Measurements from ENCODE around the gene GSK3A.

The GSK3A gene

DNA sequence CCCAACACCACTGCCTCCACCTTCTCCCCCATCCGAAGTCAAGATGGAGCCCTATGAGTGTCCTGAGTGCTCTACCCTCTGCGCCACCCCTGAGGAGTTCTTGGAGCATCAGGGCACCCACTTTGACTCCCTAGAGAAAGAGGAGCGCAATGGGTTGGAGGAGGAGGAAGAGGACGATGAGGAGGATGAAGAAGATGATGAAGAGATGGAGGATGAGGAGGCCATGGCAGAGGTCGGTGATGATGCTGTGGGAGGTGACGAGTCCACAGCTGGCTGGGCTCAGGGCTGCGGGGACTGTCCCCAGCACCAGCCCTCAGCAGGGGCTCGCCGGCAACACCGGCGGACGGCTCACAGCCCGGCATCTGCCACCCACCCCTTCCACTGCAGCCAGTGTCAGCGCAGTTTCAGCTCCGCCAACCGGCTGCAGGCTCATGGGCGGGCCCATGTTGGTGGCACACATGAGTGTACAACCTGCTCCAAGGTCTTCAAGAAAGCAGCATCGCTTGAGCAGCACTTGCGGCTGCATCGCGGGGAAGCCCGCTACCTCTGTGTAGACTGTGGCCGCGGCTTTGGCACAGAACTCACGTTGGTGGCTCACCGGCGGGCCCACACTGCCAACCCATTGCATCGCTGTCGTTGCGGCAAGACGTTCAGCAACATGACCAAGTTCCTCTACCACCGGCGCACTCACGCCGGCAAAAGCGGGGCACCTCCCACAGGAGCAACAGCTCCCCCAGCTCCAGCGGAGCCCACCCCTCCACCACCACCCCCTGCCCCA, 17.3 kb downstream of the GSK3A start:
- no peak overlapping the region for H3K27ac ChIP-seq (ENCODE audit: low read depth, low read length)
- H3K4me1 ChIP-seq (ENCODE audit: control insufficient read depth in 1 of 2, insufficient read depth in 2 of 2, low read length in 2 of 2) = peaks cover 3 to 9% of the 10 kb centered on the region in 2 donors
- no peaks in the 10 kb centered on the region for H3K9me3 ChIP-seq (ENCODE audit: control insufficient read depth in 1 of 2, low read length in 2 of 2)
- no peak overlapping the region for H3K9ac ChIP-seq (ENCODE audit: low read depth in 1 of 2, low read length in 2 of 2)
- H3K36me3 ChIP-seq (ENCODE audit: control insufficient read depth in 1 of 2, insufficient read depth in 2 of 2, low read length in 2 of 2) = peaks cover 38 to 53% of the 10 kb centered on the region in 2 donors
- no peak overlapping the region for H3K4me3 ChIP-seq (ENCODE audit: low read depth in 1 of 2, low read length in 2 of 2)
- H3K27me3 ChIP-seq (ENCODE audit: control insufficient read depth in 1 of 2, insufficient read depth in 2 of 2, low read length in 2 of 2) = no peaks in the 10 kb centered on the region

DNA sequence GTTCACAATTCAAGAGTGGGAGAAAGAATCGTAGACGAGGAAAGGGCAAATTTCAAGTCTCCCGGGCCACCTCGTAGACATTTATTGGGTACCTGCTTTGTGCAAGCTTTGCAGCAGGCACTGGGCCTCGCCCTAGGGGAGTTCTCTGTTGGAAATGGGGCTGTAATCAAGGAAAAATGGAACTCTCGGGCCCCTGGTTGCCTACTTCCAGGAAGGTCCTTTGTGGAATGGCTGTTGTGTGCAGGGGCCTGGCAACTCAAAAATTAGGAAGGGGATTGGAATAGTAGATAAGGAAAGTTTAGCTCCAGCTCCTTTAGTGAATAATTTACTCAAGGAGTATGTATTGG, 21.7 kb downstream of the GSK3A start:
- Histone ChIP-seq H3K9me3 (ENCODE audit: control insufficient read depth in 1 of 2, low read length in 2 of 2) (no peaks in the 10 kb centered on the region), H3K27ac (ENCODE audit: low read depth, low read length) (no peak overlapping the region), H3K4me1 (ENCODE audit: control insufficient read depth in 1 of 2, insufficient read depth in 2 of 2, low read length in 2 of 2) (peaks cover 27 to 31% of the 10 kb centered on the region in 2 donors), H3K4me3 (ENCODE audit: low read depth in 1 of 2, low read length in 2 of 2) (peak overlapping the region; percentile 69 to 96), H3K27me3 (ENCODE audit: control insufficient read depth in 1 of 2, insufficient read depth in 2 of 2, low read length in 2 of 2) (no peaks in the 10 kb centered on the region), H3K9ac (ENCODE audit: low read depth in 1 of 2, low read length in 2 of 2) (peak overlapping the region; percentile 75 to 92), H3K36me3 (ENCODE audit: control insufficient read depth in 1 of 2, insufficient read depth in 2 of 2, low read length in 2 of 2) (peaks cover 17 to 18% of the 10 kb centered on the region in 2 donors)

DNA sequence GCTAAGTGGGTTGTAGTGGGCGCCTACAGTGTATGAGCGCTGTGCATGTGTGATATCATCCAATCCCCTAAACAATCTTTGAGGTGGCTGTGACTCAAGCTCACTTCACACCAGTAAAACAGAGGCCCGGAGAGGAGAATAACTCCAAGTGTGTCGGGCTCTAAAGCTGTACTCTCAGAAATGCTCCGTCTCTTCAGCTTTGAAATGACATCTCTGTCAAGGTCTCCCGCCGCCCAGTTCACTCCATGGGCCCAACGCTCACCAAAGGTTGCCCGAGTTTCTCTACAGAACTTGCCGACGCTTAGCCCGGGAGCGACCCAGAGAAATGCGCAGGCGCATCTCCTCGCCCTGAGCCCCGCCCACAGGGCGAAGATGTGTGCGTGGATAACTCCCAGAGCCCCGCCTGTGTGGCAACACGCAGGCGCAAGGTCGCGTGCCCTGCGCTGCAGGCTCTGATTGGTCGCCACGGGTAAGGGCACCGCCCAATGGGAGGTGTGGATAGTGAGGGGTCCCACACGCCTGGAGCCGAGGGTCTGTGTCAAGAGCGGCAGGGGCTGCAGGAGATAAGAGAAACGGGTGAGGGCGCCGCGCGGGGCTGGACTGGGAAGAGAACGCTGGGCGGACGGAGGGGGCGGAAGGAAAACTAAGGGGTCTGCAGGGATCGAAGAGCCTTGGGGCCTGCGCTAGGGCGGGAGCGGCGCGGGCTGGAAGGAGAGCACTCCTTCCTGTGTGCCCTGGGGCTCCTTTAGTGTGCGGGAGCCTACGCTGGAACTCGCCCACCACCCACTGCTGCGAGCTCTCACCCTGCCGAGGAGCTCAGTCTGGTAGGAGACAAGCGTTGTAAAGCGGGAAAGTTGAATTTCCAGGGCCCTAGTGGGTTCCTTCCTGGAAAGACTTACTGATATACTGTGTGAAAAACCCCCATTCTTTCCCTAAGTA, 22.3 kb downstream of the GSK3A start, which contains the start of gene ZNF526:
Gene ZNF526, plus strand, starts transcription at position 501 of the 939 bp plus-strand sequence. CDS start 4,092 bp downstream, outside the sequence.
- H3K9ac ChIP-seq (ENCODE audit: low read depth in 1 of 2, low read length in 2 of 2) = peak within 1 kb of the TSS; percentile 75 to 92
- H3K27me3 ChIP-seq (ENCODE audit: control insufficient read depth in 1 of 2, insufficient read depth in 2 of 2, low read length in 2 of 2) = no peaks in the 10 kb centered on the region
- H3K27ac ChIP-seq (ENCODE audit: low read depth, low read length) = peak within 1 kb of the TSS; percentile 46
- peaks cover 34 to 37% of the 10 kb centered on the region in 2 donors for H3K4me1 ChIP-seq (ENCODE audit: control insufficient read depth in 1 of 2, insufficient read depth in 2 of 2, low read length in 2 of 2)
- H3K36me3 ChIP-seq (ENCODE audit: control insufficient read depth in 1 of 2, insufficient read depth in 2 of 2, low read length in 2 of 2) = peaks cover 13 to 14% of the 10 kb centered on the region in 2 donors
- H3K4me3 ChIP-seq (ENCODE audit: low read depth in 1 of 2, low read length in 2 of 2) = peak within 1 kb of the TSS; percentile 69 to 96
- H3K9me3 ChIP-seq (ENCODE audit: control insufficient read depth in 1 of 2, low read length in 2 of 2) = no peaks in the 10 kb centered on the region

DNA sequence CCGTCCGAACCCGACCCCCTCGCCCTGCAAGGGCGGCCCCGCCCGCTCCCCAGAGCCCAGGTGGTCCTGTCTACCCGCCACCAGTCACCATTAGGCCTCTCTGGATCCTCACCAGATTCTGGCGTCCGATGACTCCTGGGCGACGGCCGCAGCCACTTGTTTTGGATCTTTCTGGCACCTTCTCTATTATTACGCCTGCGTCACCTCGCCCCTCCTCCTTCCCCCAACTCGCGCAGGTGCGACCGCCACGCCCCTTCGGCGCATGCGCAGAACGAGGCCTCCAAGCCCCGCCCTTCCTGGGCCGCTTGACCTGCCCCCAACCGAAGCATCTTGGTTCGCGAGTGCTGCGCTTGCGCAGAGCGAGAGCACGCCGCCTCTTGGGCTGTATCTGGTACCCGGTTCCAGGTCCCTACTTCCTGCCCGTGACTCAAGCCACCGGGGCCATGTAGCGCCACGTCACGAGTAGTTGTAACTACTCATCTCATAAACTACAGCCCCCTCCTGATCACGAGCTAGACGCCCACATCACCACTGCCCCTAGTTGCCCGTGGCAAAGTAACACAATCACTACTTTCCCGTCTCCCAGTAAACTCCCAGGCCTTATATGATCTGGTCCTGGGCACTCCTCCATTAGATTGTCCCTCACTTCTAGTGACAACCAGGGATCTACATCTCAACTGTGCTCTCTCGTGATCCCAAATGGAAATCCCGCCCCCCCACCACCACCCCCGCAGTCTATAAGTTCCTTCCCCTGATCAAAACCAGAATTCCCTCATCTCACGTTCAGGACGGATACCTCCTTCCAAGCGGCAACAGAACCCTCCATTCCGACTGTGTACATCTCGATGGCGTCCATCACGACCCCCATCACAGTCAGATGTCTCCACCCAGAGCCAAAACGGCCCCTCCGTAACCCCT, 24.6 kb downstream of the GSK3A start, which contains the start of gene DEDD2:
Gene DEDD2, minus strand, starts transcription at position 158 of the 918 bp plus-strand sequence. CDS start 670 bp downstream, outside the sequence.
- H3K27me3 ChIP-seq (ENCODE audit: control insufficient read depth in 1 of 2, insufficient read depth in 2 of 2, low read length in 2 of 2) = no peaks in the 10 kb centered on the region
- peak within 1 kb of the TSS; percentile 83 to 87 for H3K4me3 ChIP-seq (ENCODE audit: low read depth in 1 of 2, low read length in 2 of 2)
- peaks cover 35 to 40% of the 10 kb centered on the region in 2 donors for H3K4me1 ChIP-seq (ENCODE audit: control insufficient read depth in 1 of 2, insufficient read depth in 2 of 2, low read length in 2 of 2)
- H3K9ac ChIP-seq (ENCODE audit: low read depth in 1 of 2, low read length in 2 of 2) = peak within 1 kb of the TSS; percentile 94 to 97
- H3K27ac ChIP-seq (ENCODE audit: low read depth, low read length) = peak within 1 kb of the TSS; percentile 86
- peaks cover 18 to 23% of the 10 kb centered on the region in 2 donors for H3K36me3 ChIP-seq (ENCODE audit: control insufficient read depth in 1 of 2, insufficient read depth in 2 of 2, low read length in 2 of 2)
- no peaks in the 10 kb centered on the region for H3K9me3 ChIP-seq (ENCODE audit: control insufficient read depth in 1 of 2, low read length in 2 of 2)

DNA sequence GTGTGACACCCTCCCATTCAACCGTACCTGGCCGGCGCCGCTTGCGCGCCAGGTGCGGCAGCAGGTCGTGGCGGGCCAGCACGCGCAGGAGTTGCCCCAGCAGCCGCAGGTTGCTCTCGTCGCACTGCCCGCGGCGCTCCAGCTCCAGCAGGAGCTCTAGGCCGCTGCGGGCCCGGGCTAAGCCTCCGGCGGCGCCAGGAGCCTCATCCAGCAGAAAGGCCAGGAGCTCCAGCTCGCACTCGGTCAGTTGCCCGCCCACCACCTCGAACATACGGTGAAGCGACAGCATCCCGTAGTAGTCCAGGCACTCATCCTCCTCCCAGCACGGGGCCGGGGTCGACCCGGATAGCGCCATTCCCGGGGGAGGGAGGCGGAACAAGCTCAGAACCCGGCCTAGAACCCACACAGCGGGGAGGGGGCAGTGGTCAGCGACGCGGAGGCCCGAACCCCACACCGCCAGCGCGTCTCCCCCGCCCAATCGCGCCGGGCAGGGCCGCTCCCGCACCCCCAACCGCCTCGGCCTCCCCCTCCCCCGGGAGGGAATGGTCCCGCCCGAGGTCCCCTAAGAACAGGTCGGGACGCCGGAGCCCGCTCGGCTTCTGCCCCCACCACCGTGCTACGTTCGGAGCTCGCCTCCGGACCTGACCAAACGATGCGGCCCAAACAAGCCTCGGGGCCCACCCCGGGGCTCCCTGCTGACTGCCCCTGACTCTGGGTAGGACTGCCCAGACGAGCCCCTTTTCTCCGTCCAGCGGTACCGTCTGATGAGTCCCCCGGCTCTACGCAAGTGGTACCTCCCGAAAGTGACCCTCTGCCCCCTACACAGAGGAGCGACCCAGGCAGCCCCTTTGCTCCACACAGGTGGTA, 25.5 kb downstream of the GSK3A start:
- H3K4me1 ChIP-seq (ENCODE audit: control insufficient read depth in 1 of 2, insufficient read depth in 2 of 2, low read length in 2 of 2) = peaks cover 31 to 40% of the 10 kb centered on the region in 2 donors
- H3K4me3 ChIP-seq (ENCODE audit: low read depth in 1 of 2, low read length in 2 of 2) = peak overlapping the region; percentile 83 to 87

DNA sequence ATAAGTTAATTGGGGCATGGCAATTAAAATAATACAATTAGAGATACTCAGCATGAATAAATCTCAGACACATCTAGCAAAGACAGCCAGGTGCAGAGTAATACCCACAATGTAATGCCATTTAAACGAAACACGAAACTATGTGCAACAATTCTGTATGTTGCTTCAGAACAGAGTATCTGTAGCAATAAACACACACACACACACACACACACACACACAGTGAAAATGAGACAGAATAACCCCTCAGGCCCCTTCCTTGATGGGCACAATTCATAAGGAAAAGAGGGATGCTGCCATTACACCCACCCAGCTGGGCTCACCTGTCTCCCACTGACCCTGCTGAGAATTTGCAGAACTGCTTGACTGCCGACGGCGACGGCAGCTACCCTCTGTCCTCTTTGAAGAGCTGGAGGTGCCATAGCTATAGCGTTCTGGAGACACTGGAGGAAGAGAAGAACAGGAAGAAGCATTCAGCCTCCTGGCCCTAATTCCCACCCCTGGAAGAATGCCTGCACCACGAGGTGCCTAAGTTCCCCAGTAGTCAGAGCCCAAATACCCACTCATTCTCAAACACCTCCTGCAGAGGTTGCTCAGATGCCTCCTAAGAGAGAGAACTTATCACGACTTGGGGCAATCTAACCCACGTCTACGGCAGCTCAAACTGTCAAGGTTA, 27.5 kb downstream of the GSK3A start:
- peaks cover 31% of the 10 kb centered on the region in 2 donors for H3K4me1 ChIP-seq (ENCODE audit: control insufficient read depth in 1 of 2, insufficient read depth in 2 of 2, low read length in 2 of 2)
- no peak overlapping the region for H3K27ac ChIP-seq (ENCODE audit: low read depth, low read length)
- peak overlapping the region in 1 of 2 donors; percentile 9 for H3K4me3 ChIP-seq (ENCODE audit: low read depth in 1 of 2, low read length in 2 of 2)
- H3K36me3 ChIP-seq (ENCODE audit: control insufficient read depth in 1 of 2, insufficient read depth in 2 of 2, low read length in 2 of 2) = peaks cover 19 to 29% of the 10 kb centered on the region in 2 donors
- H3K9ac ChIP-seq (ENCODE audit: low read depth in 1 of 2, low read length in 2 of 2) = peak overlapping the region in 1 of 2 donors; percentile 94
- no peaks in the 10 kb centered on the region for H3K9me3 ChIP-seq (ENCODE audit: control insufficient read depth in 1 of 2, low read length in 2 of 2)
- H3K27me3 ChIP-seq (ENCODE audit: control insufficient read depth in 1 of 2, insufficient read depth in 2 of 2, low read length in 2 of 2) = no peaks in the 10 kb centered on the region

More for the DNA sequence above, 25.5 kb downstream of the GSK3A start:
- Histone ChIP-seq H3K27ac (ENCODE audit: low read depth, low read length) (peak overlapping the region; percentile 81), H3K36me3 (ENCODE audit: control insufficient read depth in 1 of 2, insufficient read depth in 2 of 2, low read length in 2 of 2) (peaks cover 18 to 26% of the 10 kb centered on the region in 2 donors), H3K27me3 (ENCODE audit: control insufficient read depth in 1 of 2, insufficient read depth in 2 of 2, low read length in 2 of 2) (no peaks in the 10 kb centered on the region), H3K9ac (ENCODE audit: low read depth in 1 of 2, low read length in 2 of 2) (peak overlapping the region; percentile 94 to 97), H3K9me3 (ENCODE audit: control insufficient read depth in 1 of 2, low read length in 2 of 2) (no peaks in the 10 kb centered on the region)

DNA sequence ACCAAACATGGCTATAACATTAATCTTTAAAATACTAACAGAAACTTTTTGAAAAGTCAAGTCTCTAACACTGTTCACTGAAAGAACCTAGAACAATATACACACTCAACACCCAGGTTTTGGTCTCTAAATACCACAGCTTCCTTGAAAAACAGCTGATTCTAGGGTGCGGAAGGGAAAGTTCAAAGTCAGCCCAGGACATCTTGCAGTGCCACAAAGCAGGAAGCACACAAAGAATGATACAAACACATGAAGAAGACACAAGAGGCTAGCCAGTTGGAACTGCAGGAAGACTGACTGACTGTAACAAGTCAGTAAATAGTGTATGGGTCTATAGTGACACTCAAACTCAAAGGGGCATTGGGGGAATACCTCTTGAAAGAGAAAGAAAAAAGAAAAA, 29.5 kb downstream of the GSK3A start:
- H3K9me3 ChIP-seq (ENCODE audit: control insufficient read depth in 1 of 2, low read length in 2 of 2) = no peaks in the 10 kb centered on the region
- peaks cover 17 to 18% of the 10 kb centered on the region in 2 donors for H3K4me1 ChIP-seq (ENCODE audit: control insufficient read depth in 1 of 2, insufficient read depth in 2 of 2, low read length in 2 of 2)
- H3K27ac ChIP-seq (ENCODE audit: low read depth, low read length) = no peak overlapping the region
- no peak overlapping the region for H3K9ac ChIP-seq (ENCODE audit: low read depth in 1 of 2, low read length in 2 of 2)
- H3K27me3 ChIP-seq (ENCODE audit: control insufficient read depth in 1 of 2, insufficient read depth in 2 of 2, low read length in 2 of 2) = no peaks in the 10 kb centered on the region
- H3K4me3 ChIP-seq (ENCODE audit: low read depth in 1 of 2, low read length in 2 of 2) = no peak overlapping the region
- H3K36me3 ChIP-seq (ENCODE audit: control insufficient read depth in 1 of 2, insufficient read depth in 2 of 2, low read length in 2 of 2) = peaks cover 37 to 50% of the 10 kb centered on the region in 2 donors

DNA sequence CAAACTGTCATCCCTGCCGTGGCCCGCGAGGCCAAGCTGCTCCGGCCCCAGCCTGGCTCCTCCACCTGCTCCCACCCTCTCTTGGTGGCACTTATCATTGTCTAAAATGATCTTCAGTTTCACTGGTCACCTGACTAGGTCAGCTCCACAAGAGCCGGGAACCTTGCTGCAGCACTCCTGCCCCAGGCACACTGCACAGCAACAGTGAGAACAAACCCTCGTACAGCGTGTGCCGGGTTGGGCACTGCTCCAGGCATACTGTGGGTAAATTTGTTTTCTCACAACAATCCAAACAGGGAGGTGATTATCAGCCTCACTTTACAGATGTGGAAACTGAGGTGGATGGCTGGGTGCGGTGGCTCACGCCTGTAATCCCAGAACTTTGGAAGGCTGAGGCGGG, 33.8 kb downstream of the GSK3A start:
- H3K9me3 ChIP-seq (ENCODE audit: control insufficient read depth in 1 of 2, low read length in 2 of 2) = no peaks in the 10 kb centered on the region
- H3K36me3 ChIP-seq (ENCODE audit: control insufficient read depth in 1 of 2, insufficient read depth in 2 of 2, low read length in 2 of 2) = peaks cover 51 to 73% of the 10 kb centered on the region in 2 donors
- no peaks in the 10 kb centered on the region for H3K27me3 ChIP-seq (ENCODE audit: control insufficient read depth in 1 of 2, insufficient read depth in 2 of 2, low read length in 2 of 2)
- H3K4me1 ChIP-seq (ENCODE audit: control insufficient read depth in 1 of 2, insufficient read depth in 2 of 2, low read length in 2 of 2) = peaks cover 3 to 14% of the 10 kb centered on the region in 2 donors
- no peak overlapping the region for H3K9ac ChIP-seq (ENCODE audit: low read depth in 1 of 2, low read length in 2 of 2)
- no peak overlapping the region for H3K4me3 ChIP-seq (ENCODE audit: low read depth in 1 of 2, low read length in 2 of 2)
- no peak overlapping the region for H3K27ac ChIP-seq (ENCODE audit: low read depth, low read length)
